Mesendoderm (in vitro differentiated cells): ENCODE data around the gene GHRL. TPM values are rescaled to one million over a fixed set of nuclear protein-coding genes. Genes with fewer than 3 reads are reported as not detected.

Source experiments
- small RNA-seq: library from polyadenylated mRNA; stranded (forward); fragments of <200 nt; extraction: miRNeasy Mini kit (QIAGEN cat#:217004); gene quantifications from one replicate; pipeline ENCODE3, GENCODE V24; 2013; ENCODE audit not compliant: insufficient read depth

Gene GHRL

Small RNA genes within 50 kb of the gene (small RNA-seq; reads per million reads assigned to genes)
- gene MIR378B, result 4.8 reads per million, percentile 69 among the genes with 10 or more reads in this experiment
- not detected for gene RF02126
